HG03196 (cell line): ENCODE data around the gene DIS3L2.

ENCODE experiments used
- ATAC-seq: cut with Tn5 transposase; IDR thresholded peaks from one replicate; pipeline ENCODE4 v1.9.1; 2021; ENCODE audit not compliant: unreplicated experiment

The DIS3L2 gene, protein sequence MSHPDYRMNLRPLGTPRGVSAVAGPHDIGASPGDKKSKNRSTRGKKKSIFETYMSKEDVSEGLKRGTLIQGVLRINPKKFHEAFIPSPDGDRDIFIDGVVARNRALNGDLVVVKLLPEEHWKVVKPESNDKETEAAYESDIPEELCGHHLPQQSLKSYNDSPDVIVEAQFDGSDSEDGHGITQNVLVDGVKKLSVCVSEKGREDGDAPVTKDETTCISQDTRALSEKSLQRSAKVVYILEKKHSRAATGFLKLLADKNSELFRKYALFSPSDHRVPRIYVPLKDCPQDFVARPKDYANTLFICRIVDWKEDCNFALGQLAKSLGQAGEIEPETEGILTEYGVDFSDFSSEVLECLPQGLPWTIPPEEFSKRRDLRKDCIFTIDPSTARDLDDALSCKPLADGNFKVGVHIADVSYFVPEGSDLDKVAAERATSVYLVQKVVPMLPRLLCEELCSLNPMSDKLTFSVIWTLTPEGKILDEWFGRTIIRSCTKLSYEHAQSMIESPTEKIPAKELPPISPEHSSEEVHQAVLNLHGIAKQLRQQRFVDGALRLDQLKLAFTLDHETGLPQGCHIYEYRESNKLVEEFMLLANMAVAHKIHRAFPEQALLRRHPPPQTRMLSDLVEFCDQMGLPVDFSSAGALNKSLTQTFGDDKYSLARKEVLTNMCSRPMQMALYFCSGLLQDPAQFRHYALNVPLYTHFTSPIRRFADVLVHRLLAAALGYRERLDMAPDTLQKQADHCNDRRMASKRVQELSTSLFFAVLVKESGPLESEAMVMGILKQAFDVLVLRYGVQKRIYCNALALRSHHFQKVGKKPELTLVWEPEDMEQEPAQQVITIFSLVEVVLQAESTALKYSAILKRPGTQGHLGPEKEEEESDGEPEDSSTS

DNA sequence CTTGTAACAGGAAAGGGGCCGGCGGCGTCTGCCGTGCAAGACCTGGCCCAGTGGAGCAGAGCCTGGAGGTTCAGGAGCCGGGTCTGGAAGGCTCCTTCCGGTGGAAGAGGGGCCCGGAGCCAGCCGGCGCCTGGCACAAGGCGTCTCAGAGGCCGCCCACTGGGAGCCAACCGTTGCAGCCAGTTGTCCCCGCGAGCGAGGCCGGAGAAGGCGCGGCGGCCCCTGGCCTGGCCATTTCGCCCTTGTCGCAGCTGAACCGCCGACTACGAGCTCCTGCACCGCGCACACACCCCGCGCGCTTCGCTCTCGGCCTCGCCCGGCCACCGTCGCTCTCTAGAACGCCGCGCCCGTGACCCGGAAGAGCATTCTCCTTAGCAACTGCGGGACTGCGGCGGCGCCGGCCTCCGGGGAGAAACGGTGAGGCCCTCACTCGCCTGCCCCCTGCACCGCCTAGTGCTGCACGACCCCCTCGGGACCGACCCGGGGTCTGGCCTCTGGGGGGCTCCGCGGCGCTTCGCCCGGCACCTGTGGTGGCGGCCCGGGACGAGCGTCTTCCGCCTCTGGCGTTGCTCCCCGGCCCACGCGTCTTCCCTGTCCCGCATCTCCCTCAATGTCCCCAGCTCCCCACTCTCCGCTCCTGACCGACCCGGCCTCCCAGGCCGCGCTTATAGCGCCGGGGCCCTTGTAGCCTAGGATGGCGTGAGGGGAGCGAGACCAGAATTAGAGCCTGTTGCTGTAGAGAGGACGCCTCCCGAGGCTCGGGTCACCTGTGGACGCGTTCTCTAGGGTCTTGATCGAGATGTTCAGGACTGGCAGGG is at the start of gene DIS3L2:
Gene DIS3L2 (plus strand): TSS at position 365 of the 818 bp plus-strand sequence. CDS start 53,215 bp downstream, outside the sequence.
- ATAC-seq = peak; percentile 90

DNA sequence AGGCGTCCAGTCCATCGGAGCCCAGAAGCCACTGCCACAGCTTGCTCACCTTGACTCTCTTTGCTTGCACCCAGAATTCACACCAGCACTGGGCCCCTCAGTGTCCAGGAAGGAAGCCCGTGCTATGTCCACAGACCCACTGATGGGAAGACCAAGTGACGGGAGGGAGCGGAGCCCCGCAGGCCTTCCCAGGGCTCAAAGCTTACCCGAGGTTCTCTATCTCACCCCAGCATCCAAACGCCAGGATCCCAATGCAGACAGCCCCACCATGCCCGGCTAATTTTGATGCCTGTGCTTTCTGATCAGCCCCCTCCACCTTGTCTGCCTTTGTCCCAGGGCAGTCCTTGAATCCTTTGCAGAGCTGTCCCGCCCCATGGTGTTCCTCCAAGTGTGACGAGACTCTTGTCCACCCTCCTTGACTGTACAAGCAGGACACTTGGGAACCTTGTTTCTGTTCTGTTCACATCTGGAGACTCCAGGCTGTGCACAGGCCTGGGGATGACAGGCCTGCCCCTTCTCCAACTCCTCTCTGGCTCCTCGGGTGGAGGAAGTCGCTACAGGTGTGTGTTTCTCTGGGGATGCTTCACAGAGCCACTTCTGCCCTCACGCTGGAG is 47.3 kb upstream of the DIS3L2 start:
- ATAC-seq = no peak

DNA sequence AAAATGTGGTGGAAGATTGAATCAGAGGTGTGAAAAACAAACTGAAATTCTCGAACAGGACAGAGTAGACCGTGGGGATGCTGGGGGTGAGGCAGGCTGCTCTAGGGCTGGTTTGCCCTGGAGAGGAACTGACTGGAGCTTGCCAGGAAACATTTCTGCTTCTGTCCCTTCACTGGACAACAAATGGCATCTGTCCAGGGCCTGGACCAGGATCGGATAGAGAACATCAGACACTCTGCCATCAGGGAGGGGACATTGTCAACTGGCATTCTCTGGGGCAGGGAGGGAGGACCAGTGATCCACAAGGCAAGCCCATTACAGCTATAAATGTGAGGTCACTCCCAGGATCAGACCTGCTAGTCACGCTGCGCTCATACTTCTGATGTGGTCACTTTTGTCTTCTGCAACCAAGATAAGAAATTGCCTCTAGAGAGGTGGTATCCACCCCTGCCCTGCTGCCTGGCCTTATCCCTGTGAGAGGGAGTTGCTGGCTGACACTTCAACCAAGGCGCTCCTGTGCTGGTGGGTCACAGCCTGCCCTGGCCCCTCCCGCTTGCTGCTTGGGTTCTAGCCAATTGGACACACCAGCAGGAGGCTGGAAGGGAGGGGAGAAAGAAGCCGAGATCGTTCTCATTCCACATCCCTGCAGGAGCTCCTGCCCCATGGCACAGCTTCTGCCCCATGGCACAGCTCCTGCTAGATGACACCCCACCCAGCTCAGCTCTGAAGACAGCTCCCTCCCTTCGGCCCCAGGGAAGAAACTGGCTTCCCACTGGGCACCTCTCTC is 44.0 kb upstream of the DIS3L2 start:
- ATAC-seq = no peak

DNA sequence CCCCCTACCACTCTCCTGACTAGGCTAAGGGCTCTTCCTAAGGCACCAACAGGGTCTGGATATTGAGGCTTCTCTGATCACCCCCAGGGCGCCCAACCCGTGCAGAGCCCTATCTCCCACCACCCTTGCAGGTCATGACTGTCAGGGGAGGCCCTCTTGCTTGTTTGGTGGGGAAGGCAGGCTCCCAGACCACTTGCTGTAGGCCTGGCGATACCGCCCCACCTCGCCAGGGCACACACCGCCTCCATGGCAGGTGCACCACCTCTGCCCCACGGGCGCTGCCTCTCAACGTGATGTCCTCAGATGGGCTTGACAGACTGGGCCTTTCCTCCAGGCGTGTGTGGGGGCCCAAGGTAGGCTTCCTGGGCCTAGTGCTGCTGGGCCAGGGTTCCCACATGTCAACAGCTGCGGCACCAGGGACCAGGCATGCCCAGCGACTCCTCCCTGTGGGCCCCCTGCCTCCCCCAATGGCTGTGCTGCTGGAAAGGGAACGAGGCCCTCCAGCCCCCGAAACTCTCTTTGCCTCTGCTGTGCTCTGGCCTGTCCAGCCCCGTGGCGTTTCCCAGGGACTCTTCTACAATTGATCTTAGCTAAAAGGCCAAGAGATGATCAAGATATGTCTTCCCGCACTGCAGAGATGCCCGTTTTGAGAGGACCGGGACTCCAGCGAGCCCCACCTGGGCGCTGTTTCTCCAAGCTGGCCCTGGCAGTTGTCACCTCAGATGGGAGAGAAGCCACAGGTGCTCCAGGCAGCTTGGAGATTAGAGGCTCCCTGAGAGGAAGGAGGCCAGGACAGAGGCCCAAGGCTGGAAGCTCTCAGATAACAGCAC is 42.8 kb upstream of the DIS3L2 start:
- ATAC-seq = no peak

DNA sequence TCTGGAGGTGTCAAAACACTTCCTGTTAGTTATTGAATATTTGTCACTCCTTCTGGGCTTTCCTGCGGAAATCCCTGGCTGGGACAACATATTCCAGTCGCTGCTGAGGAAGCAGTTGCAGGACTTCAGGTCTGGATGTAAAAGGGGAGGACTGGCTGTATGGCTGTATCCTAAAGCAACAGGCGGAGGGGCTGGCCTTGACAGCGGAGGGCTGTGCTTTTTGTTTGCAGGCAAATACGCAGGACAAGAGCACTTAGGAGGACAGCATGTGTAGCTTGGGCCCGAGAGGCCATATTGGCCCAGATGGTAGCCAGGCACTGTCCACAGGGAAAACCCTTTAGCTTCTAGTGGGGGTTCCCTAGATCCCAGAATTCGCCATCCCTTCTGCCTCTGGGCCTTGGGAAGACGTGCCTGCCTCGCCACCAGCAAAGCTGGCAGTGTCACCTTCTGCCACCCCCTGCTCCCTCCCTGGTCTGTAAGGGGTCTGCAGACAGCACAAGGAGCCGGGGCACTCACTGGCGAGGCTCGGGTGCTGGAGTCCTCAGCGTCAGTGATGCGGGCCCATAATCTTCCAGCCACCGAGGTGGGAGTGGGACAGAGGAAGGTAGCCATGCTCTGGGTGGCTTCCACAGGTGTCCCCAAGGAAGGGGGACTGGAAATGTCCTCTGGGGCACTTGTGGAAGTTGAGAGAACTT is 42.0 kb upstream of the DIS3L2 start:
- no peak for ATAC-seq

DNA sequence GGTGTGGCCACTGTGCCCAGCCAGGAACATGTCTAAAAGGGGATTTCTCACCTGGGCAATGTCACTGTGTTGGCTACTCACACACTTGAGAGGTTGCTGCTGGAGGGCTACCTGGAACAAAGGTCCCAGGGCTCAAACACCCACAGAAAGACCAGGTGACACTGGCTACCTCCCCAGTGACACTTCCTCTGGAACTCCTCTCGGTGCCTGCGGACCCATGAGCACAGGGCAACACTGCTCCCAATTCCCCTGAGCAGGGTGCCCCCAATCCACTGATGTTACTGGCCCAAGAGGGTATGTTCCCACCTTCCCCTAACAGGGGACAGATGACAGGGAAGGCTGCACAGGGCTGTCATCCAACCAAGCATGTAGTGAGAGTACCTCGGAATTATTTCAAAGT is 41.1 kb upstream of the DIS3L2 start:
- ATAC-seq = no peak

DNA sequence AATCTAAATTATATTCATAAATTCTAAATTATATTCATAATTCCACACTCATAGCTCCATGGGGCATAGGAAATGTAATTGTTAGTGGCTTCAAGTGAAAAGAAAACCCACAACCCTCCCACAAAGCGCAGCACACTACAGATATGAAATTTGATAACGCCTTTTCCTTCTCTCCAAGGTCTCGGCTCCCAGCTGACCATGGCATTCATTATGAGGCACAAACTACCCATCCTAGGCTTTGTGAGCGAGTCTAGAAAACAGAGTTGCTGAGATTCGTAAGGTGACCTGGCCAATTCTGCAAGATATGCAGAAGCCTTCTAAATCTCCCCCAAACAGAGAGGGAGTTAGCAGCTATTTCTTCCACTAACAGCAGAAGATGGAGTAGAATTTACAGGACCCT is 40.7 kb upstream of the DIS3L2 start:
- ATAC-seq = no peak

DNA sequence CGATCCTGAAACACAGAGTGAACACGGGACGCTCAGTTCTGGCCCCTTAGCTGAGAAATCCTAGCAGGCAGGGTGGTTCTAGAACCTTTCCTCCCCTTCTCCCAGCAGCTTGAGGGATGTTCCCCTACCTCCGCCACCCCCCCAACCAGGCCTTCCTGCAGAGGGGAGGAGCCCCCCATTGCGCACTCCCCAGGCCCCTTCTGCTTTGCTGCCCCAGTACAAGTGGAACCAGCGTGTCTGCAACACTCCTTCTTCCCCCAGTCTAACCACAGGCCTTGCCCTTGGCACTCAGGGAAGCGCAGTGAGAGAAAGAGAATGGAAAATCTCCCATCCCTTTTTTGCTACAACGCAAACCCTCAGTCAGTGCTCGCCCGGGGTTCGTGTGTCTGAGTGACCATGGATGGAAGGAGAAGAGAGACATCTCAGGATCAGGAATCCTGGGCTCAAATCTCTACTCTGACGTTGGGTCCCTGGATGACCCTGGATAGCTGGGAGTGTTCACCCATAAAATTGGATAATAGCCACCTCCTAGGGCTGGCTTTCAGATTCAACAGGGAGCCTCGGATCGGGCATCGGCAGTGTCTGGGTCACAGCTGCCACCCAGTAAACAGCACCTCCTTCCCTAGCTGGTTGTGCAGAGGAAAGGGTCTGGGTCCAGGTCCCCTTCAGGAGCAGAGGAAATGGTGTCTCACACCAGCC is 39.1 kb upstream of the DIS3L2 start:
- ATAC-seq = no peak

DNA sequence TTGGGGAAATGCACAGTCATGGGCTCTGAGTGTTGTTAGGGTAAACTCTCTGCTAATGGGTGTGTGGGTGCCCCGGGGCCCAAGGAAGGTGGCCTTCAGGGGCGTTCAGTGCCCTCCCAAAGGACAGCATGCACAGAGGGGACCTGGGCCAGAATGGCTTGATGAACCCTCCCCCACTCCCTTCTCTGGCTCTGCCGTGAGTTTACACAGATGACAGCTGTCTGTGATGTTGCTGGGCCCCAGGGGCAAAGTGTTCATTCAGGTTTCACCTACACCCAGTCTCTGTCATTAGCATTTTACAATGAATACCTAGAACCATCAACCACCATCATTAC is 38.5 kb upstream of the DIS3L2 start:
- ATAC-seq = no peak

DNA sequence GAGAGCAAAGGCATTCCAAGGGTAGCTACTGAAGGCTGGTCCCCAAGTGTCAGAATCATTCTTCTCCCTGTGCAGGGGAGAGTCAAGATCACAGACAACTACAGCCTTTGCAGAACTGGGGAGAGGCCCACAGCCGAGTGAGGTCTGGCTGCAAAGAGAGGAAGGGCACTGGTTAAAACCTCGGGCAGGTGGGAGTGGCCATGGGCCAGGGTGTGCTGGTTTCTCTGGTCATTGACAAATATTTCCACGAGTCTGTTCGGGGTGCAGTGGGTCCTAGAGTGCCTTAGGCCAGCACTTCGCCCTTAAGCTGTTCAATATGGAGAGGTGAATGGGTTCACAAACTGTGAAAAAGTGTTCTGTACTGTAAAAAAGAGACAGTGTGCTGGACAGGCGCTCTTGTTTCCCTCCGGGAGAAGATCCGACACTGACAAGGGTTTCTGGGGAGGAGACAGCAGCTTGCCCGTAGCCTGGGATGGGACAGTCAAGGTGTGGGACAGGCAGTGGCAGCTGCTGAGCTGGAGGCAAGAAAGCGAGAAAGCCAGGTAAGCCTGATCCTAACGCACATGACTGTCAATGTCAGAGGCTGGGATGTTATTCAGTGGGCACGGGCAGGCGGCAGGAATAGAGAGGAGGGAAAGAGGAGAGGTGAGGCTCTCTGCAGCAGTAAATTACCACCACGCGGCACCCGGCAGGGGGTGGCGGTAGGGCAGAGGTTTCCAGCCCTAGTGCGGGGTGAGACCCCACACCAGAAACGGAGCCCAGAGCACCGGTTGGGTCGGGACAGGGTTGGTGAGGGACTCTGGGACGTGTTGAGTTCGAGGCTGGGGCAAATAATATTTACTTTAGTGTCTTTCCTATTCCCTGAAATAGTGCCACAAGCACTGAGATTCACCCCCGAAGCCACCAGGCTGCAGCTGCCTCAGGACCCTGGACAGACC is 37.3 kb upstream of the DIS3L2 start:
- ATAC-seq = no peak

DNA sequence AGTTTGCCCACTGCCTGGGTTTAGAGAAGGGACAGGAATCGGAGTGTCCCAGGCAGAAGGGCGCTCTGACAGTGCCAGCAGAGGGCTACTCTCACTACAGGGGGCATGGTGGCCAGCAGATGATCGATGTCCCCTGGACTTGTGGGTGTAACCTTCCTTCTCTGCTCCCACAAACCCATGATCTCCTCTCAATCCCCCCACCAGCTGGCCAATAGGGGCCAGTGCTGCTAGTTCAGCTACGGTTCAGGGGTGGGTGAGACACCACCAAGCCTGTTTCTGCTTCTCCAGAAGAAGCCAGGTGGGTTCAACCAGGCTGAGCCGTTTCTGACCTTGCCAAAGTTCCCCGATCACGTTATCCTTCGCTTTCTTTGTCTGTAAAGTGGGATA is 36.6 kb upstream of the DIS3L2 start:
- no peak for ATAC-seq

DNA sequence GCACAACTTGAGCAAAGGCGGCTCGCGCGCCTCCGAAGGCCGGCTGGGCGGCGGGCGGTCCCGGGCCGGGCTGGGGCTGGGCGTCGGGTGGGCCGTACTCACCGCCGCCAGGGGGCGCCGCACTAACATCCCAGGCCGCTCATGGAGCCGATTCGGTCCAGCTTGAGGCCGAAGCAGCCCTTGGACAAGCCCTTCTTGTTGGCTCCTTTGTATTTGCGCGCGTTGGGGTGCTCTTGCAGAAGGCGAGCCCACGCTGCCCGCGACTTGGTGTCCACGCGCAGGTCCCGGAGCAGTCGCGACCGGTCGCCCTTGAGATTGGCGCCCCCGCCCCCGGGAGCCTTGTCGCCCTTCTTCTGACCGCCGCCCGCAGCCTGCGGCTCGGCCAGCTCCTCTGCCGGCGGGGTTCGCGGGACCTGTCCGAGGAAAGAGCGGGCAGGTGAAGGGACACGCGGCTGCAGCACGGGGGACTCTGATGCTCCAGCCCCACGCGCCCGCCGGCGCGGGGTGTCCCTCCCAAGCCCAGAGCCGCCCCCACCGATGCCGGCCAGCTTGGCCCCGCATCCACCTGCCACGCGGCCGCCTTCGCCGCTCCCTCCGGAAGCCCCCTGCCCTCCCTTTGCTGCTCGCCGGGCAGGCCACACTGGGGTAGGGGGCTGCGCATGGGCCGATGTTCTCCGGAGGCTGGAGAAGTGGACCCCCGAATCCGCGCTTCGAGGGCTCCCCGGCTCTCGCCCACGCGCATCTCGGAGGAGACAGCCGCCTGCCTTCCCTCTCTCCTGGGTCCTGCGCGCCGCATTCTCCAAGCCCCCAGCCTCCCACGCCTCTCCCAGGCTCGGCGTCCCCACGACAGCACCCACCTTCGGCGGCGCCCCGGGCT is 36.0 kb upstream of the DIS3L2 start:
- ATAC-seq = no peak

DNA sequence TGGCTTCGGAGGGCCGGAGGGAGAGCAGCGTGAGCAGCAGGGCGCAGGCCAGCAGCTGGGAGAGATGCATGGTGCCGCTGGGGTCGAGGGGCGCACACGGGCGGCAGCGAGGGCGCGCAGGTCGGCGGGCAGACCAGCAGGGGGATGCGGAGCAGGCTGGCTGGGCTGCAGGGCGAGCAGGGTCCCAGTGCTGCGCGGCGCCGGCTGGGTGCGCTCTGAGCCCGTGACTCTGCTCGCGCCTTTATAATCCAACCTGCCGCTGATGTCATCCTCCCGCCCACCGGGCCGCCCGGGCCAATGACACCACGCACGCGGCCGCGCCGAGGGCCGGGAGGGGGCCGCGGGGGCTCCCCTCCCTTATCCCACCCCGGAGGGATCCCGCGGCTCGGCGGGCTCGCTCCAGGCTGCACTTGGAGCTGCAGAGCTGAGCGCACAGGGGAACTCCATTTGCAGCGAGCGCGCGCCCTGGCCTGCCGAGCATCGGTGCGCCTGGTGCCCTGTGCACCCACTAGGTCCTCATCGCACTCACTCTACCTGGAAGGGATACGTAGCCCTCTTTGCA is 35.3 kb upstream of the DIS3L2 start, which contains the start of gene NPPC:
Gene NPPC (minus strand): TSS at position 217 of the 562 bp plus-strand sequence. CDS start 147 bp downstream, at position 70.
- ATAC-seq = peak; percentile 48

DNA sequence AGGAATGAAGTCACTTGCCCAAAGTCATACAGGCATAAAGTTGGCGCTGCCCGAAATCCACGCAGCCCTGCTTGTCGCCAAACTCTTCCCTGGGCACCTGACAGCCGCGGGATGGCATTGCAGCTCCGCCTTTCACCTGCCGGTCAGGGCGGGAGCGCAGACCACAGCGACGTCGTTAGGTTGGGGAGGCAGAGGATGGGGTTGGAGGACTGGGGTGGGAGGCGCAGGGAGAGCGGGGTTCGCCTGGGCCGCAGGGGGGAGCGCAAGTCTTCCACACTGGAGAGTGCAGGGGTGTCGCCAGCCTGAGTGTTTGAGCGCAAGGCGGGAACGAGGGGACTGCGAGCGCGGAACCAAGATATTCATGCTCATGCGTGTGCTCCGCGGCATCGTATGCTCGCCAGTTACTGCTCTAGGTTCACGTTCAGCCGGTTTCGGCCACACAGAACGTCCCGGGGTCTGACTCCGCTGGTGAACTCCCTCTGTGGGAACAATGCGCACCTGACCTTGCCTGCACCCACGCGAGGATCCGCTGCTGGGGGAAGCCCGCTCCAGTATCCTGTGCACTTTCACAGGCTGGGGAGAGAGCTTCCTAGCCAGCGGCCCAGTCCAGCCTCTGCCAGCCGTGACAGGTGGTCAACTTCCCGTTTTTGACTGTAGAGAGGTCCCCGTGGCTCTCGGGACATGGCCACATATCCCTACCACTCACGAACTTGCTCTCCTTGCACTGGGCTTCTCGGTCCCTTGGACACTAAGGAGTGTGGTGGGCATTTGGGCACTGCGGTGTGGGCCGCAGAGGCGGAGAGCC is 34.5 kb upstream of the DIS3L2 start:
- ATAC-seq = no peak

DNA sequence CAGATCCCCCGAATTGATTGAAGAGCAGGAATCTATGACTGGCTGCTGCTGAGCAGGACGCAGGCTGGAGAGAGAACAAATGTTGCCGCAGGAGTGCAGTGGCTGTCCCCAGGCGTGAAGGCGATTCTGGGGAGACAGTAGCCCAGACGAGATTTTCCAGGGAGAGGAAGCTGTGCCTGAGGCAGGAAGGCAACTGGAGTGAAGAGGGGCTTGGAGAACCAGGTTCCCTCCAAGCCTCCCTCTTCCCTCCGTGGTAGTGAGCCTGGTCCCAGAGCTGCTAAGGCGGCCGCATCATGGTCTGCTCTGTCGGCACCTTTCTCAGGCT is 34.0 kb upstream of the DIS3L2 start:
- no peak for ATAC-seq
